Measurements from ENCODE around the gene ACOXL.
A peak's percentile ranks its signal among the peaks of the same experiment; 100 is the strongest.

ACOXL gene

DNA sequence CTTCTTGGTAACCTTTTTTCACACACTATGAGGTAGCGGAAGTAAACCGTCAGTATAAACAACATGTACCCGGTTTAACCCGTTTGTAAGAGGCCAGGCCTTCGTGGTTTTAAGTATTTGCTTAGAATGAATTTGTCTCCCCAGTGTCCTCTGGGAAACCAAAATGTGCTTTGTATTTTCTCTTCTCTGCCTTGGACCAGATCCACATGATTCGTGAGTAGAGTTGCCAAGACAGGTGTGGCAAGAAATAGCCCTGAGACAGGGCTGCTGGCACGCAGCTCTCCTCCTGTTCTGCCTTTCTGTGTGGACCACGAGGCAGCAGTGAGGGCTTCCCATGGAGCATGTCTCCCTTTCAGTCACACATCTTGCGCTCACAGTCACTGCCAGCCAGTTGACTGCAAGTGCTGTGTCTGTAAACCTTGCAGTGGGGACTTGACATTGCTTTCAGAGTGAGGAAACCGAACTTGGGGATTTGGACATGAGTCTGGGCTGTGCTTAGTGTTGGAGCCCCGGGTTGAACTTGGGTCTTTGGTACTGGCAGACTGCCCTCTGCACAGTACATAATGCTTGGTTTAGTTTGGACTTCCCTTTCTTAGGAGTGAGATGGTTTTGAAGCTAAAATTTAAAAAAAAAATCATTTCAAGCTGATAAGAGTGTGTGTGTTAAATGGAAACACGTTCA lies 407.4 kb downstream of the ACOXL start:
- DNase-seq (ENCODE audit: low spot score), result no peak

DNA sequence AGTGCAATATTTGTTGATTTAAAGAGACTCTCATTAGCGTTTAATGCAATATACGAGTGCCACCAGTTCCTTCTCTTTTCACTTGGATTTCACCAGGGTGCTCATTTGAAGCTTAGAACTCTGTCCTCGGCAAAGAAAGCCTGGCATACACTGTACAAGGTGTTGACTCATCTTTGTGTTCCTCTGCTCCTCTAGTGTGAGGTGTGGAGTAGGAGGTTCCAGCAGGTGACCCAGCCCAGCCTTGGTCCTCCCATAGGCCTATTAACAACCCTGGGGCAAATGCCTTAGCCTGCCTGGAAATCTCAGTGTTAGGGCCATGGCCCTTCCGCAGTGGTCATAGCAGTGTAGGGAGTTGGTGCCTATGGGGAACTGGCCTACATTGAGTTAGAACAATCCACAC lies 408.4 kb downstream of the ACOXL start:
- no peak for DNase-seq (ENCODE audit: low spot score)

GRCh38 chr2:111142101-111142500 lies 409.7 kb downstream of the ACOXL start:
- DNase-seq (ENCODE audit: low spot score), result no peak

DNA sequence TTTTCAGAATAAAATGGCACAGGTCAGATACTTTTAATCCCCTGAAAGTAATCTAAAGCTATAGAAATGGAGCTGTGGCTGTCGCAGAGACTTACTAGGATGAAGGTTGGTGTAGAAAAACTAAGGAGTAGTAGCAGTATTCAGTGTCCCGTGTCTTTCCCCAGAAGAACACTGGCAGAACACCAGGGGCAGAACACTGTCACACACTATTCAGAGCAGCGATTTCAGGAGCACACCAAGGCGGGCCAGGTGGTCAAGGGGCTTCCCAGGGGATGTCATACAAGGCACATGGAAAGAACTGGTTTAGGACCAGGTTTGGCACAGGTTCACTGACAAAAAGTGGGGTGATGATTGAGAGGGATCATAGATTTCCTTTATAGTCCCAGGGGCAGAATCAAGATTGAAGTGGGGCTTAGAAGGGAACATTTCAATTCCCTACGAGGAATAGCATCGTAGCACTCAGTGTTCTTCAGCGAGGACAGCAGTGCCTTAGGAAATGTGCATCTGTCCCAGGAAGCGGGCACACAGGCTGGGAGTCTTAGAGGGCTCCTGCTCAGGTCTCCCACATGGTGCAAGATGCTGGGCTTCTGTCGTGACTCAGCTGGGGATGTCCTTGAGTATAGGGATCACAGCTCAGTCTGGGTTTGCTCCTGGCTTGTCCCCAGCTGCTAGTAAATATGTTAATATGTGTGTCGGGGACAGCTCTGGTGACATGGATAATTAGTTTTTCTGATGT lies 410.9 kb downstream of the ACOXL start:
- no peak for DNase-seq (ENCODE audit: low spot score)

- no peak for DNase-seq (ENCODE audit: low spot score)
Measured at GRCh38 chr2:111143843-111144198, 411.4 kb downstream of the ACOXL start.

- no peak for DNase-seq (ENCODE audit: low spot score)
Measured at GRCh38 chr2:111145103-111145760, 412.9 kb downstream of the ACOXL start.

DNA sequence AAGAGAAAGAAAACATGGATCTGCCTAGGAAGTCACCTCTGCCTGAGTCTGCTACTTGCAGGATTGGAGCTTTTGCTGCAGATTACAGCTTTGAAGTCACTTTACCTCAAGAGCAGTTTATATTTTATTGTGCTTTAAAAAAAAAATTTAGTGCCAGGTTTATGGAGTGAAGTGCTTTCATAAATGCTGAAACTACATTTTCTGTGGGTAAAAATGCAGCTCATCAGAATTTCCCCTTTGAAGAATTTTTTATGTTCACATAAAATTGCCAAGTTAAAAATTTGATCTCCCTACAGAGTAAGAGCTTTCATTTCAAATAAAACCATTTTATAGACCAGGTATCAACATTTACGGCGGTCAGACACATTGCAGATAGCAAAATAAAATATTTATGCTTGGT lies 413.6 kb downstream of the ACOXL start:
- DNase-seq (ENCODE audit: low spot score), result no peak

GRCh38 chr2:111148225-111148873 lies 416.0 kb downstream of the ACOXL start:
- no peak for DNase-seq (ENCODE audit: low spot score)

GRCh38 chr2:111148925-111149324 lies 416.6 kb downstream of the ACOXL start:
- DNase-seq (ENCODE audit: low spot score), result no peak

GRCh38 chr2:111149882-111150455 lies 417.6 kb downstream of the ACOXL start:
- DNase-seq (ENCODE audit: low spot score), result no peak

- DNase-seq (ENCODE audit: low spot score), result no peak
Measured at GRCh38 chr2:111154758-111155157, 422.4 kb downstream of the ACOXL start.

DNA sequence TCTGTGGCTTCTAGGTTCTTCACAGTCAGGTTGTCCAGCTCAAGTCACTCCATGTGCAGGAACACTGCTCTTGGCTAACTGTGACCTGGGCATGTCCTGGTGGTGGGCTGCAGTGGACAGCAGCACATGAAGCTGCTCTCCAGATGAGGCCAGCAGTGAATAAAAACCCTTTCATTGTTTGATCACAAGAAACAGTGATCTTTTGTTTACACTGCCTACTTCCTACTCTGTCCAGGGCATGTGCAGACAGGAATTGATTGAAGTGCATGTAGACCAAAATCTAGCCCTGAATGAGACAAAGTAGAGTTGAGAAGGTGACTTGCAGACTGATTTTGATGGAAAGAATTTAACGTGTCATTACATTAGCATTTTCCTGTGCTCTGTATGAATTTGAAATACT lies 423.2 kb downstream of the ACOXL start:
- peak; percentile 17 for DNase-seq (ENCODE audit: low spot score)

DNA sequence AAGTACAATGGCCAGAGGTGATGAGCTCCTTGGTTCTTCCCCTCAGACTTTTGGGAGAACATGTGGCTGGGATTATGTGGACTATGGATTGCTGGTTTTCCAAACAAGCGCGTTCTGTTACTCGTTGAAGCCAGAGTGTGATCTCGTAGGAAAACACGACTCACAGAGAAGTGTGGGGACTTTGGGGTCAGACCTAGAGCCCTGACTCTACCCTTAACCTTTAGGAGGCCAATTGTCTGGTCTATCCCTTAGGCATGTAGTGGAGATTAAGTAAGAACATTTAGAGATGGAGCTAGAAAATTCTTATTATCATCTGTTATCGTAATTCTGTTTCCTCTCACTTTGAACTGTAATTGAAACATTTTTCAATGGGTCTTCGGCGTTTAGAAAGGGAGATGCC lies 424.2 kb downstream of the ACOXL start:
- DNase-seq (ENCODE audit: low spot score), result no peak

DNA sequence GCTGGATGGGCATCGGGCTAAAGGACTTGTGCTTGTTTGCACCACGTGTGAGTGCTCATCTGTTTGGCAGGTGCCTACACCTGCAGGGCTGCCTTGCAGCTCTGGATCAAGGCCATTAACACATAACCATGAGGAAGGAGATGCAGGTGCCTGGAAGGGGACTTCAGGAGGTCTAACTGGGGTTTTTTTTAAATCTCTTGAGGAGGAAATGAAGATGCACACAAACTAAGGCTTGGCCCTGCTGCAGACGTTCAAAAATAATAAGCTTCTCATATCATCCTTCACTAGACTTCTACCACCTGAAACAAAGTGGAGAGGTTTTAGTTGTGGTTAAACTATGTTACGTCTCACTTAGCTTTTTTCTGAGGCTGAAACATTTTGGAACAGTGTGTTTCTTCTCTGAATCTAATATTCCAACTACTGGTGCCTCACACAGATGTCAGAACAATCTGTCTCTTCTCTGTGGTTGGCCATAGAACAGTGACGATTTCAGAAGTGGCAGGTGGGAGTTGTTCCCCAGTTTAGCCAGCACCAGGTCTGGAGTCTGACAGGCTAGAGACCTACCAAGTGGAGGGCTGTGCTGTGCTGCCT lies 424.8 kb downstream of the ACOXL start:
- no peak for DNase-seq (ENCODE audit: low spot score)

- no peak for DNase-seq (ENCODE audit: low spot score)
Measured at GRCh38 chr2:111157798-111158197, 425.4 kb downstream of the ACOXL start.

GRCh38 chr2:111159641-111160040 lies 427.3 kb downstream of the ACOXL start:
- no peak for DNase-seq (ENCODE audit: low spot score)

DNA sequence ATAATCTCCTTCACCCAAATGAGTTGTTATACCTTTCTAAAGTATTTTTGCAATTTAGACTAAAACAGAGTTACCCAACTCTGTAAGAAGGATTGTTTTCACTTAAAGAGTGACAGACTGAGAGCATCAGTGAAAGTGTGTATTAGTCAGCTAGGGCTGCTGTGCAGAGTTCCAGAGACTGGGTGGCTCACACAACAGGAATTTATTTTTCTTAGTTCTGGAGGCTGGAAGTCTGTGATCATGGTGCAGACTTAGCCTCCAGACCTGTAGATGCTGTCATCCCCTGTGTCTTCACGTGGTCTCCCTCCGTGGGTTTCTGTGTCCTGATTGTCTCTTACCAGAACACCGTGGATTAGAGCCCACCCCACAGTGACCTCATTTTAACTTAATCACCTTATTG lies 428.4 kb downstream of the ACOXL start:
- DNase-seq (ENCODE audit: low spot score), result peak; percentile 93

DNA sequence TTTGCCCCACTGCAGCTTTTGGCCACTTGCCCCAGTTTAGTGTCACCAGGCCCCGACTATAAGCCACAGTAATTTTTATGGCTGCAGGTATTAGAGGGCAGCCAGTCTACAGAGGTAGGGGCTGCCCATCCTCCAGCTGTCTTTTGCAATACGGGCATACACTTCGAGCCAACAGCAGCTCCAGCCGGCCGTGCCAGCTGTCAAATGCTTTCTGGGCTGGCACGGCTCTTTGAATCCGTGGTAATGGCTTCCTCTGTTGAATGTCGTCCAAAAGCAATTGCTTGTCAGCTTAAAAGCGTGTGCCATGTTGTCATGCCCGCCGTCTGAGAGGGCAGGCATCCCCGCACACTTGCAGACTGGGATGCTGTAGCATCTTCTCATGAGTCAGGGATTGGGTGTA lies 429.6 kb downstream of the ACOXL start:
- no peak for DNase-seq (ENCODE audit: low spot score)

- DNase-seq (ENCODE audit: low spot score), result peak; percentile 45
Measured at GRCh38 chr2:111162718-111163331, 430.5 kb downstream of the ACOXL start.

DNA sequence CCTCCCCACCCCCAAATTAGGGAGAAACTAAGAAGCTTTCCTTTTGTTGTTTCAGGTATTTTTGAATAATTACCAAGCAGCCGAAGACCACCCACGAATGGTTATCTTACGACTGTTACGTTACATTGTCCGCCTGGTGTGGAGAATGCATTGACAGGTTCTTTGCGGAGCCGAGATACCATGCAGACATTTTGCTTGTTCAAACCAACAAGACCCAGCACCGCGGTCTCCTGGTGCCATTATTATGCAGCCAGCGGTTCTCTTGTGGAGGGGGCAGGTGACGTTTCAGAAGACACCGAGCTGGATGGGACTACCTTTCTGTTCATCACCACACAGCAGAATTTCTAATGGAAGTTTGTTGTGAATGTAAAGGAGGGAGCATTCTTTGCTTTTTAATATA lies 431.7 kb downstream of the ACOXL start:
- DNase-seq (ENCODE audit: low spot score), result no peak

DNA sequence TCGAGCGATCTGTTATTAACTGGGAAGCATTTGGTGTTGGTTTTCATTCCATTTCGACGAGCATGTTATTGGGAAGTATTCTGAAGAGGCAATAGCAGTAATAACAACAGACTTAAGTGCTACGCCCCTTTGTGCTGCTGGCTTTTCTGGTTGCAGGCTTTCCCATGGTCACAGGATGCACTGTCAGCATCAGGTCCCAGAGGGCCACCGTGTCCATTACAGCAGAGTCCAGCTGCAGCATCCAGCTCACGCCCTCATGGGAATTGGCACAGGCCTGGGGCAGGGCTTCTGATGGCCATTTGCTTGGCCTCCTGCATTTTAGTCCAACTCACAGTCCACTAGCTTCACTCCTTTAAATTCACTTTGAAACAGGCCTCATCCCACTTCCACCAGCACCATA lies 432.7 kb downstream of the ACOXL start:
- DNase-seq (ENCODE audit: low spot score), result no peak

GRCh38 chr2:111166115-111166514 lies 433.7 kb downstream of the ACOXL start:
- DNase-seq (ENCODE audit: low spot score), result no peak
